ENCODE measurements around the gene ZNF579. TPM values are rescaled to one million over a fixed set of nuclear protein-coding genes. Genes with fewer than 3 reads are reported as not detected.

The ZNF579 gene
- total and polyA plus RNA-seq, 2 donors (not counting 3 experiments of a cell fraction or from before 2014, with no cell fraction given), result 11.6 to 15.7 TPM

DNA sequence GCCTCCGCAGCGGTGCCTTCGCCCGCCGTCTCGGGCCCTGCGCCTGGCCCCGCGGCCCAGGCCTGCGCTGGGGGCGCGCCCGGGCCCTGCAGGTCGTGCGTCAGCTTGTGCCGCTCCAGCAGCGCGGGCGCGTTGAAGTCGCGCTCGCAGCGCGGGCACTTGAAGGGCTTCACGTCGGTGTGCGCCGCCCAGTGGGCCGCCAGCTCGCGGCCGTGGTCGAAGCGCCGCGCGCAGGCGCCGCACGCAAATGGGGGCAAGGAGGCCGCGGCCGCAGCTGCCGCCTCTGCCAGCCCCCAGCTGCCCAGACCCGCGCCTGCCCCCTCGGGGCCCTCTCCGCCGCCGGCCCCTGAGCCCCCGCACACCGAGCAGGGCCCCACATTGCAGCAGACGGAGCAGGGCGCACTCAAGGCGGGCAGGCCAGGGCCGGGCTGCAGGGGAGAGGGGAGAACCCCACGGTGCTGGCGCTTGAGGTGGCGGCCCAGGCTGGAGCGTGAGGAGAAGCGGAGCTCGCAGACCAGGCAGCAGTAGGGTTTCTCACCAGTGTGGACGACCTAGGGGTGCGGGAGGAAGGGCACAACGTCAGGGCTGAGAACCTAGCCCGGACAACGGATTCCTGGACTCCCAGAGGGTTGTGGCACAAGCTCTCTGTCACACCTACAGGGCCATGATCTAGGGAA, 12.6 kb upstream of the ZNF579 start:
- H3K9me3 ChIP-seq (replicated peaks; ENCODE audit: control insufficient read depth, insufficient read depth, low read length), result no peaks in the 10 kb centered on the region
- H3K4me2 ChIP-seq (ENCODE audit: insufficient read depth, low read length), result no peak overlapping the region
- CTCF ChIA-PET, result interaction anchor here (1.2 kb wide), 1 partner anchor 13 kb away, joined by 4 read pairs; the partner anchor contains the start of gene ZNF865
- H4K20me1 ChIP-seq (replicated peaks; ENCODE audit: control insufficient read depth, extremely low read depth, insufficient read depth, low read length), result no peaks in the 10 kb centered on the region
- H3K27ac ChIP-seq (ENCODE audit: insufficient read depth, low read depth, low read length), result no peak overlapping the region
- H3K36me3 ChIP-seq (ENCODE audit: control insufficient read depth in 2 of 2, extremely low read depth in 1 of 2, insufficient read depth in 2 of 2, low read length in 2 of 2), result peaks cover 3 to 21% of the 10 kb centered on the region in 2 experiments
- H3K27me3 ChIP-seq (ENCODE audit: control insufficient read depth in 2 of 2, insufficient read depth in 2 of 2, low read length in 2 of 2), result no peaks in the 10 kb centered on the region
- TF ChIP-seq POLR2AphosphoS5 (IDR thresholded peaks at IDR 0.05; ENCODE audit: insufficient read depth, low read depth, low read length) (no peak), FOS (IDR thresholded peaks at IDR 0.05; ENCODE audit: borderline replicate concordance, insufficient read depth, low read length) (no peak), JUN (IDR thresholded peaks at IDR 0.05; ENCODE audit: borderline replicate concordance, insufficient read depth, insufficient read length, low read depth) (no peak), MYC (IDR thresholded peaks at IDR 0.05; ENCODE audit: low read depth, low read length) (no peak), GATA2 (IDR thresholded peaks at IDR 0.05; ENCODE audit: insufficient read depth, insufficient read length, low read depth, low read length) (no peak), POLR2A (IDR thresholded peaks at IDR 0.05; ENCODE audit: low read depth, low read length) (no peak), EZH2 (IDR thresholded peaks at IDR 0.05; ENCODE audit: borderline replicate concordance, low read depth, low read length, severe bottlenecking) (no peak)
- TF ChIP-seq, protein P1, sequence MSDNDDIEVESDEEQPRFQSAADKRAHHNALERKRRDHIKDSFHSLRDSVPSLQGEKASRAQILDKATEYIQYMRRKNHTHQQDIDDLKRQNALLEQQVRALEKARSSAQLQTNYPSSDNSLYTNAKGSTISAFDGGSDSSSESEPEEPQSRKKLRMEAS (IDR thresholded peaks at IDR 0.05; ENCODE audit: insufficient read depth, insufficient read length), result no peak
- TF ChIP-seq, protein P2, sequence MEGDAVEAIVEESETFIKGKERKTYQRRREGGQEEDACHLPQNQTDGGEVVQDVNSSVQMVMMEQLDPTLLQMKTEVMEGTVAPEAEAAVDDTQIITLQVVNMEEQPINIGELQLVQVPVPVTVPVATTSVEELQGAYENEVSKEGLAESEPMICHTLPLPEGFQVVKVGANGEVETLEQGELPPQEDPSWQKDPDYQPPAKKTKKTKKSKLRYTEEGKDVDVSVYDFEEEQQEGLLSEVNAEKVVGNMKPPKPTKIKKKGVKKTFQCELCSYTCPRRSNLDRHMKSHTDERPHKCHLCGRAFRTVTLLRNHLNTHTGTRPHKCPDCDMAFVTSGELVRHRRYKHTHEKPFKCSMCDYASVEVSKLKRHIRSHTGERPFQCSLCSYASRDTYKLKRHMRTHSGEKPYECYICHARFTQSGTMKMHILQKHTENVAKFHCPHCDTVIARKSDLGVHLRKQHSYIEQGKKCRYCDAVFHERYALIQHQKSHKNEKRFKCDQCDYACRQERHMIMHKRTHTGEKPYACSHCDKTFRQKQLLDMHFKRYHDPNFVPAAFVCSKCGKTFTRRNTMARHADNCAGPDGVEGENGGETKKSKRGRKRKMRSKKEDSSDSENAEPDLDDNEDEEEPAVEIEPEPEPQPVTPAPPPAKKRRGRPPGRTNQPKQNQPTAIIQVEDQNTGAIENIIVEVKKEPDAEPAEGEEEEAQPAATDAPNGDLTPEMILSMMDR (IDR thresholded peaks at IDR 0.05; ENCODE audit: extremely low read depth in 1 of 2, insufficient read depth in 1 of 2, low read depth in 1 of 2, low read length in 2 of 2), result no peak
- H3K9me1 ChIP-seq (replicated peaks; ENCODE audit: control insufficient read depth, extremely low read depth, insufficient read depth, low read length), result no peaks in the 10 kb centered on the region
- H3K9ac ChIP-seq (replicated peaks; ENCODE audit: extremely low read depth, insufficient read depth, low read length), result no peak overlapping the region
- H3K4me1 ChIP-seq (ENCODE audit: control insufficient read depth, extremely low read depth, insufficient read depth, low read length), result no peaks in the 10 kb centered on the region
- H3K79me2 ChIP-seq (ENCODE audit: control insufficient read depth, insufficient read depth, low read length), result no peaks in the 10 kb centered on the region
- intact Hi-C loops (cut with micrococcal nuclease), result no loop called here
- no peak overlapping the region for H3K4me3 ChIP-seq (replicated peaks in 1 of 3; ENCODE audit: insufficient read depth in 1 of 3, low read depth in 1 of 3, low read length in 3 of 3)
- H2AFZ ChIP-seq (ENCODE audit: low read depth, low read length), result no peak overlapping the region
- no TSS peak for BruUV-seq (replicated peaks)
- POLR2A ChIA-PET, result no interaction called here
- dilution Hi-C loops (cut with MboI; ENCODE audit: extremely low pct_ligation_motif_present, low sequenced_read_pairs), result no loop called here
- DNase-seq (ENCODE audit: low read depth, low spot score) (no peak), FAIRE-seq (no peak)
